Measurements from ENCODE around the gene INKA2.

The INKA2 gene

GRCh38 chr1:111732718-111733117 lies 6.5 kb downstream of the INKA2 start:
- no peak for DNase-seq

- no peak for DNase-seq
These were observed 7.2 kb downstream of the INKA2 start for GRCh38 chr1:111731956-111732355.

- no peak for DNase-seq
These were observed 8.5 kb downstream of the INKA2 start for GRCh38 chr1:111730706-111731105.

- DNase-seq: no peak
These were observed 9.1 kb downstream of the INKA2 start for GRCh38 chr1:111729946-111730681.

GRCh38 chr1:111729271-111729921 lies 9.8 kb downstream of the INKA2 start:
- no peak for DNase-seq

GRCh38 chr1:111727056-111727455 lies 12.1 kb downstream of the INKA2 start:
- no peak for DNase-seq

- no peak for DNase-seq
These were observed 14.0 kb downstream of the INKA2 start for GRCh38 chr1:111725192-111725591.

GRCh38 chr1:111723871-111724270 lies 15.3 kb downstream of the INKA2 start:
- DNase-seq: no peak

- DNase-seq: no peak
These were observed 15.9 kb downstream of the INKA2 start for GRCh38 chr1:111723091-111723806.

- no peak for DNase-seq
These were observed 18.0 kb downstream of the INKA2 start for GRCh38 chr1:111720977-111721786.

- DNase-seq: no peak
These were observed 18.8 kb downstream of the INKA2 start for GRCh38 chr1:111720274-111720976.

GRCh38 chr1:111719674-111720132 lies 19.5 kb downstream of the INKA2 start:
- peak in 1 of 2 donors; percentile 2 for DNase-seq

- peak in 1 of 2 donors; percentile 1 for DNase-seq
These were observed 20.1 kb downstream of the INKA2 start for GRCh38 chr1:111719135-111719534.

- peak in 1 of 2 donors; percentile 1 for DNase-seq
These were observed 21.7 kb downstream of the INKA2 start for GRCh38 chr1:111717450-111717849.

- DNase-seq: no peak
These were observed 22.9 kb downstream of the INKA2 start for GRCh38 chr1:111716333-111716732.

GRCh38 chr1:111709986-111710385 lies 29.2 kb downstream of the INKA2 start:
- DNase-seq: peak in 1 of 2 donors; percentile 1

GRCh38 chr1:111707906-111708305 lies 31.3 kb downstream of the INKA2 start:
- peak in 1 of 2 donors; percentile 27 for DNase-seq

GRCh38 chr1:111706921-111707320 lies 32.3 kb downstream of the INKA2 start:
- DNase-seq: no peak

- no peak for DNase-seq
These were observed 33.4 kb downstream of the INKA2 start for GRCh38 chr1:111705841-111706240.

GRCh38 chr1:111704776-111705175 lies 34.4 kb downstream of the INKA2 start:
- no peak for DNase-seq

GRCh38 chr1:111704240-111704639 lies 35.0 kb downstream of the INKA2 start:
- no peak for DNase-seq

GRCh38 chr1:111702504-111703050 lies 36.6 kb downstream of the INKA2 start:
- no peak for DNase-seq

All from inflammatory macrophage (primary cell).